CD4-positive, alpha-beta T cell (primary cell): Measurements from ENCODE around the gene CCDC121. TPM values are rescaled to one million over a fixed set of nuclear protein-coding genes. Genes with fewer than 3 reads are reported as not detected.

Experiments used
- ATAC-seq: fragments of 200-7000 bp; cut with Tn5 transposase; one replicate; pipeline ENCODE4 v1.10.0; 2022; ENCODE audit warnings: mild to moderate bottlenecking; ENCODE audit not compliant: poor library complexity
- CTCF ChIA-PET: fragments of 350-600 bp; sonication (Branson Sonifier 250); formaldehyde crosslinking; loops from one replicate; lab custom pipeline; 2021; ENCODE audit warnings: antibody characterized with exemption, inconsistent platforms; lab: Charles Lee
- POLR2A ChIA-PET: fragments of 350-600 bp; sonication (Branson Sonifier 250); formaldehyde crosslinking; loops from one replicate; lab custom pipeline; 2021; ENCODE audit warnings: antibody characterized with exemption, inconsistent platforms; lab: Charles Lee
- DNase-seq, 14 experiments: peaks; one replicate each; pipeline ENCODE4 v3.0.0-alpha.2; 2013 to 2020; ENCODE audit warnings: mixed read lengths in 2 of 14
- H3K27ac ChIP-seq, 2 donors: one replicate each; pipeline versions ENCODE4 v1.5.1 to v1.7.0; 2013; ENCODE audit warnings: low read length in 2 of 2, low read depth in 1 of 2, mild to moderate bottlenecking in 1 of 2
- H3K27me3 ChIP-seq, 2 experiments: 1 replicate in 1 of 2; 2 replicates in 1 of 2; pipeline versions ENCODE4 v1.6.1 to v1.7.0; 2013; ENCODE audit warnings: low read length in 2 of 2, control low read depth in 1 of 2, mild to moderate bottlenecking in 1 of 2, moderate library complexity in 1 of 2; ENCODE audit not compliant: insufficient read depth in 2 of 2, control insufficient read depth in 1 of 2
- H3K36me3 ChIP-seq: one replicate; pipeline ENCODE4 v1.6.1; 2013; ENCODE audit warnings: low read length, control low read depth; ENCODE audit not compliant: insufficient read depth
- H3K4me1 ChIP-seq: one replicate; pipeline ENCODE4 v1.6.1; 2013; ENCODE audit warnings: low read length, control low read depth; ENCODE audit not compliant: insufficient read depth
- H3K4me3 ChIP-seq: one replicate; pipeline ENCODE4 v1.5.1; 2013; ENCODE audit warnings: mild to moderate bottlenecking, low read length, moderate library complexity
- H3K9me3 ChIP-seq, 2 experiments: 1 replicate in 1 of 2; 2 replicates in 1 of 2; pipeline versions ENCODE4 v1.6.1 to v1.7.0; 2013; ENCODE audit warnings: low read length in 2 of 2, mild to moderate bottlenecking in 2 of 2, control low read depth in 1 of 2, moderate library complexity in 1 of 2; ENCODE audit not compliant: control insufficient read depth in 1 of 2, insufficient read depth in 1 of 2
- H3K27ac Mint-ChIP-seq: one replicate; pipeline ENCODE4 v1.8.0; 2020; ENCODE audit warnings: mixed read lengths
- H3K27me3 Mint-ChIP-seq: one replicate; pipeline ENCODE4 v1.8.0; 2021; ENCODE audit warnings: mixed read lengths
- H3K36me3 Mint-ChIP-seq: one replicate; pipeline ENCODE4 v1.8.0; 2021; ENCODE audit warnings: low read depth, mixed read lengths
- H3K4me1 Mint-ChIP-seq: one replicate; pipeline ENCODE4 v1.8.0; 2021; ENCODE audit warnings: low read depth, mixed read lengths
- H3K4me3 Mint-ChIP-seq: one replicate; pipeline ENCODE4 v1.8.0; 2020; ENCODE audit warnings: mild to moderate bottlenecking, mixed read lengths
- H3K9me3 Mint-ChIP-seq: one replicate; pipeline ENCODE4 v1.8.0; 2020; ENCODE audit warnings: mixed read lengths
- intact Hi-C, 2 experiments: fragments of 100-400 bp; cut with DNase I in 1 of 2; cut with micrococcal nuclease in 1 of 2; formaldehyde crosslinking; loops; one replicate each; pipeline versions ENCODE4 v1.15.1 to v1.9.0; 2023 to 2025; cut with DNase I, micrococcal nuclease
- total RNA-seq, 174 experiments: library from RNA in 2 of 174; stranded (reverse) in 2 of 174; gene quantifications; one replicate each; pipeline ENCODE4 v1.2.3 and lab custom pipeline; 2021 to 2026
- TF ChIP-seq, protein P1 (sequence below): fragments of 200-600 bp; IDR thresholded peaks from one replicate; pipeline ENCODE4 v1.8.0; 2022; ENCODE audit warnings: antibody characterized with exemption, mild to moderate bottlenecking

CCDC121 gene
- total RNA-seq, 2 experiments from 2014 or later = 0.47 to 0.91 TPM

DNA sequence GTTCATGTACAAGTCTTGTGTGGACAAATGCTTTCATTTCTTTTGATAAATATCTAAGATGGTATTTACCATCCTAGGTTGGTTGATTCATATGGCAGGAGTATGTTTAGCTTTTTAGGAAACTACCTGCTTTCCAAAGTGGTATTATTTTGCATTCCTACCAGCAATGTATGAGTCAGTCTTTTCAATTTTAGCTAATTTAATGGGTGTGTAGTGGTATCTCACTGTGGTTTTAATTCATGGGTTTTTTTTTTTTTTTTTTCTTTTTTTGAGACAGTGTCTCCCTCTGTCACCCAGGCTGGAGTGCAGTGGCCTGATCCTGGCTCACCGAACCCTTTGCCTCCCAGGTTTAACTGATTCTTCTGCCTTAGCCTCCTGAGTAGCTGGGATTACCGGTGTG lies 41.8 kb downstream of the CCDC121 start:
- peaks cover 69% of the 10 kb centered on the region for H3K4me1 Mint-ChIP-seq
- H3K36me3 ChIP-seq = no peaks in the 10 kb centered on the region
- H3K4me3 Mint-ChIP-seq = peak overlapping the region; percentile 30
- CTCF ChIA-PET = no interaction called here
- peaks cover 14 to 17% of the 10 kb centered on the region in 2 experiments for H3K9me3 ChIP-seq
- H3K9me3 Mint-ChIP-seq = peaks cover 7% of the 10 kb centered on the region
- H3K27ac ChIP-seq = no peak overlapping the region
- peak overlapping the region; percentile 4 for H3K27ac Mint-ChIP-seq
- no peaks in the 10 kb centered on the region for H3K27me3 Mint-ChIP-seq
- DNase-seq (no peak), ATAC-seq (no peak)
- H3K36me3 Mint-ChIP-seq = peaks cover 77% of the 10 kb centered on the region
- intact Hi-C loops = loop anchor here in 1 of 2 experiments (10.0 kb wide), 1 partner anchor 182 kb away; the partner anchor contains the start of gene PPM1G
- H3K4me3 ChIP-seq = no peak overlapping the region
- H3K4me1 ChIP-seq = peaks cover 47% of the 10 kb centered on the region
- POLR2A ChIA-PET = interaction anchor here (0.9 kb wide), 1 partner anchor 27 kb away, joined by 3 read pairs; no protein-coding TSS in a partner anchor
- no peaks in the 10 kb centered on the region for H3K27me3 ChIP-seq
- TF ChIP-seq, protein P1, sequence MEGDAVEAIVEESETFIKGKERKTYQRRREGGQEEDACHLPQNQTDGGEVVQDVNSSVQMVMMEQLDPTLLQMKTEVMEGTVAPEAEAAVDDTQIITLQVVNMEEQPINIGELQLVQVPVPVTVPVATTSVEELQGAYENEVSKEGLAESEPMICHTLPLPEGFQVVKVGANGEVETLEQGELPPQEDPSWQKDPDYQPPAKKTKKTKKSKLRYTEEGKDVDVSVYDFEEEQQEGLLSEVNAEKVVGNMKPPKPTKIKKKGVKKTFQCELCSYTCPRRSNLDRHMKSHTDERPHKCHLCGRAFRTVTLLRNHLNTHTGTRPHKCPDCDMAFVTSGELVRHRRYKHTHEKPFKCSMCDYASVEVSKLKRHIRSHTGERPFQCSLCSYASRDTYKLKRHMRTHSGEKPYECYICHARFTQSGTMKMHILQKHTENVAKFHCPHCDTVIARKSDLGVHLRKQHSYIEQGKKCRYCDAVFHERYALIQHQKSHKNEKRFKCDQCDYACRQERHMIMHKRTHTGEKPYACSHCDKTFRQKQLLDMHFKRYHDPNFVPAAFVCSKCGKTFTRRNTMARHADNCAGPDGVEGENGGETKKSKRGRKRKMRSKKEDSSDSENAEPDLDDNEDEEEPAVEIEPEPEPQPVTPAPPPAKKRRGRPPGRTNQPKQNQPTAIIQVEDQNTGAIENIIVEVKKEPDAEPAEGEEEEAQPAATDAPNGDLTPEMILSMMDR = no peak

DNA sequence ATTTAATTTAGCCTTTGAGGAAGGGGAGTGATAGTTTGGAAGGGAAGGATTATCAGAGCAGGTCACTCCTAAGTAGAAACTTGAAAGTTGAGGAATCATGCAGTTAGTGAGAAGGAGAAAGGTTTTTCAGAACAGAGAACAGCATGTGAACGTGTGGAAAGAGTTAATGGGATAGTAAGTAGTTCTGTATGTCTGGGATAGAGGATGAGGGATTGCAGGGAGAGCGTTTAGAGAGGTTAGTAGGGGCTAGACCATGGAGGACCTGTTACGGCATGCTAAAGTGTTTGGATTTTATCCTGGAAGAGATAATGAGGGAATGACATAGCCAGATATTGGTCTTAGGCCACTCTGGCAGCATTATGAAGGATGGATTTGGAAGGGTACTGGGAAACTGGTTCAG lies 44.2 kb downstream of the CCDC121 start:
- H3K27me3 Mint-ChIP-seq = no peaks in the 10 kb centered on the region
- intact Hi-C loops = loop anchor here in 1 of 2 experiments (5.0 to 10.0 kb wide), 5 partner anchors 43 to 262 kb away; partner anchors contain the start of genes CCDC121, GPN1, MPV17 and MRPL33
- Histone ChIP-seq H3K27ac (no peak overlapping the region), H3K4me1 (peaks cover 46% of the 10 kb centered on the region), H3K36me3 (no peaks in the 10 kb centered on the region), H3K9me3 (peaks cover 4 to 5% of the 10 kb centered on the region in 2 experiments), H3K4me3 (no peak overlapping the region), H3K27me3 (no peaks in the 10 kb centered on the region)
- CTCF ChIA-PET = no interaction called here
- ATAC-seq = no peak
- peaks cover 63% of the 10 kb centered on the region for H3K4me1 Mint-ChIP-seq
- POLR2A ChIA-PET = interaction anchor here (1.2 kb wide), 2 partner anchors 44 to 79 kb away, joined by 3 read pairs; partner anchors contain the start of genes SLC4A1AP and SUPT7L
- DNase-seq = no peak
- H3K4me3 Mint-ChIP-seq = peak overlapping the region; percentile 94
- peaks cover 4% of the 10 kb centered on the region for H3K9me3 Mint-ChIP-seq
- peaks cover 57% of the 10 kb centered on the region for H3K36me3 Mint-ChIP-seq
- H3K27ac Mint-ChIP-seq = peak overlapping the region; percentile 92
- TF ChIP-seq, protein P1 = no peak

DNA sequence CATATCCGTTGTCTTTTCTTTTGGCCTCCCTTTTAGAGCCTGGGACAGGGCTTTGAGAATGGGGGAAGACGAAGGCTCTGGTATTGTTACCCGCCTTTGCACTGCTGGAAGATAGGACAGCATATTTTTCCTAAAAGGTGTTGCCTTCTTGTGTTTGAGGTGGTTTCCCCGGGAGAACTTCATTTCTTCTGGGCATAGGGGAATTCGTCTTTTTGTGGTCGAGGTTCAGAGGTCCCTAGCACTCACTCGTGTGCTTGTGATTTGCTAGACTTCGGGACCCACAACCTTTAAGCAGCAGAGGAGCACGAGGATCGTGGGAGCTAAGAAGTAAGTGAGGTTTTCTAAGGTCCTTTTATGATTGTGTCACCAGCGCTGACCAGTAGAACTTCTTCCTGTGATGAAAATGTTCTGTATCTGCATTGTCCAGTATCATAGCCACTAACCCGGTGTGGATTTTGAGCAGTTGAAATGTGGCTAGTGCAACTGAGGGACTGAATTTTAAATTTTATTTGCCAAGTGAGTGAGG lies 45.4 kb downstream of the CCDC121 start:
- Mint-ChIP-seq H3K9me3 (peaks cover 8% of the 10 kb centered on the region), H3K4me1 (peaks cover 60% of the 10 kb centered on the region), H3K27me3 (no peaks in the 10 kb centered on the region), H3K27ac (peak overlapping the region; percentile 92), H3K4me3 (peak overlapping the region; percentile 94), H3K36me3 (peaks cover 48% of the 10 kb centered on the region)
- TF ChIP-seq, protein P1 = no peak
- peak overlapping the region; percentile 56 to 80 for H3K27ac ChIP-seq
- peak; percentile 27 for ATAC-seq
- peaks cover 4 to 5% of the 10 kb centered on the region in 2 experiments for H3K9me3 ChIP-seq
- CTCF ChIA-PET = interaction anchor here (0.5 kb wide), 1 partner anchor 91 kb away, joined by 3 read pairs; no protein-coding TSS in a partner anchor
- no peaks in the 10 kb centered on the region for H3K27me3 ChIP-seq
- POLR2A ChIA-PET = interaction anchor here (0.9 to 1.5 kb wide), 5 partner anchors 45 to 1549 kb away, joined by 3 to 5 read pairs (median 3); partner anchors contain the start of genes CCDC121, GPN1, NRBP1 and RAB10
- no peaks in the 10 kb centered on the region for H3K36me3 ChIP-seq
- peak in 2 of 14 experiments; percentile 4 to 35 for DNase-seq
- intact Hi-C loops = loop anchor here (1.0 to 10.0 kb wide), 7 partner anchors 44 to 261 kb away; partner anchors contain the start of genes CCDC121 (in 2 of the 2), GPN1 (in 2 of the 2), IFT172 (in 1 of the 2) and MPV17 (in 1 of the 2)
- peak overlapping the region; percentile 74 for H3K4me3 ChIP-seq
- H3K4me1 ChIP-seq = peaks cover 46% of the 10 kb centered on the region
